HepG2 (cell line): Measurements from ENCODE around the gene PRDM12. TPM values are rescaled to one million over a fixed set of nuclear protein-coding genes. Genes with fewer than 3 reads are reported as not detected.

Source experiments
- ATAC-seq: fragments of 200-7000 bp; cut with Tn5 transposase; 3 replicates; pipeline ENCODE4 v1.9.1; 2020; ENCODE audit warnings: mild to moderate bottlenecking, moderate library complexity
- BruUV-seq: library from RNA; stranded (reverse); fragments of 400-500 nt; replicated peaks from 2 replicates; lab custom pipeline; 2021; lab: Mats Ljungman, UMichigan
- CTCF ChIA-PET: fragments of 300-600 bp; formaldehyde crosslinking; extraction: SDS; loops from one replicate; lab custom pipeline; 2021; ENCODE audit warnings: low total read pairs, inconsistent platforms, low intra/inter-chr PET ratio; lab: Yijun Ruan, JAX
- POLR2A ChIA-PET: fragments of 350-600 bp; sonication (Branson Sonifier 250); formaldehyde crosslinking; loops from one replicate; lab custom pipeline; 2020; ENCODE audit warnings: antibody characterized with exemption, inconsistent platforms; lab: Yijun Ruan, JAX
- DNase-seq: peaks from one replicate; pipeline ENCODE4 v3.0.0-alpha.2; 2015; ENCODE audit warnings: low spot score
- FAIRE-seq: peaks from 3 replicates; lab custom pipeline; 2011; peaks lifted over from hg19 to GRCh38; lab: Jason Lieb, UNC
- H2AFZ ChIP-seq: one replicate; pipeline ENCODE4 v1.6.1; 2011; ENCODE audit warnings: low read length, inconsistent platforms
- H3K27ac ChIP-seq: fragments of 300-600 bp; 3 replicates; pipeline ENCODE4 v1.8.0; 2011; ENCODE audit warnings: mixed run types, mild to moderate bottlenecking, mixed read lengths, low read length, inconsistent platforms; ENCODE audit not compliant: insufficient read depth; ENCODE audit errors: extremely low read length
- H3K27me3 ChIP-seq, 2 experiments: fragments of 200-600 bp in 1 of 2; 2 replicates in 1 of 2; 3 replicates in 1 of 2; pipeline versions ENCODE4 v1.6.0 to v1.8.0; 2011; ENCODE audit warnings: low read length in 2 of 2, mild to moderate bottlenecking in 2 of 2, moderate library complexity in 2 of 2, inconsistent platforms in 1 of 2; ENCODE audit not compliant: insufficient read depth in 2 of 2, control insufficient read depth in 1 of 2
- H3K36me3 ChIP-seq, 2 experiments: fragments of 200-600 bp in 1 of 2; replicated peaks in 1 of 2; 2 replicates in 1 of 2; 3 replicates in 1 of 2; pipeline versions ENCODE4 v1.5.1 to v1.8.0; 2011; ENCODE audit warnings: low read length in 2 of 2, inconsistent platforms in 1 of 2; ENCODE audit not compliant: insufficient read depth in 2 of 2, control insufficient read depth in 1 of 2
- H3K4me1 ChIP-seq: 2 replicates; pipeline ENCODE4 v1.5.1; 2012; ENCODE audit warnings: low read length, inconsistent platforms; ENCODE audit not compliant: insufficient read depth
- H3K4me2 ChIP-seq: 2 replicates; pipeline ENCODE4 v1.6.0; 2011; ENCODE audit warnings: low read depth, low read length, inconsistent platforms
- H3K4me3 ChIP-seq, 3 experiments: fragments of 200-600 bp in 1 of 3; sonication (generic), shearing (Covaris generic) in 1 of 3; replicated peaks in 1 of 3; 2 replicates each; pipeline ENCODE4 v1.5.1; 2011 to 2016; ENCODE audit warnings: low read length in 3 of 3, inconsistent platforms in 2 of 3, low read depth in 2 of 3, mild to moderate bottlenecking in 2 of 3, control low read depth in 1 of 3, mixed read lengths in 1 of 3; ENCODE audit not compliant: insufficient read depth in 1 of 3
- H3K79me2 ChIP-seq: one replicate; pipeline ENCODE4 v1.6.1; 2011; ENCODE audit warnings: low read length, inconsistent platforms; ENCODE audit not compliant: insufficient read depth
- H3K9ac ChIP-seq: 2 replicates; pipeline ENCODE4 v1.6.0; 2011; ENCODE audit warnings: mild to moderate bottlenecking, low read depth, low read length, inconsistent platforms; ENCODE audit not compliant: insufficient read depth
- H3K9me3 ChIP-seq: 2 replicates; pipeline ENCODE4 v1.5.1; 2012; ENCODE audit warnings: mild to moderate bottlenecking, low read length
- H4K20me1 ChIP-seq: 2 replicates; pipeline ENCODE4 v1.6.0; 2011; ENCODE audit warnings: inconsistent platforms, mild to moderate bottlenecking, low read length, moderate library complexity; ENCODE audit not compliant: insufficient read depth
- ARID2 ChIP-seq: sonication (generic); formaldehyde crosslinking; IDR thresholded peaks from 2 replicates; pipeline ENCODE4 v1.8.1; 2022; ENCODE audit warnings: mild to moderate bottlenecking, missing genetic modification reagents, borderline replicate concordance
- ARNT ChIP-seq: fragments of 450-650 bp; IDR thresholded peaks from 2 replicates; pipeline ENCODE4 v1.6.1; 2017
- ATF7-NPFF ChIP-seq: sonication (generic); formaldehyde crosslinking; IDR thresholded peaks from 2 replicates; pipeline ENCODE4 v1.8.1; 2023; ENCODE audit warnings: mild to moderate bottlenecking, low read depth, missing genetic modification reagents, moderate library complexity
- BCL6 ChIP-seq: IDR thresholded peaks from 2 replicates; pipeline ENCODE4 v1.6.1; 2016; ENCODE audit warnings: missing genetic modification reagents, missing compliant biosample characterization
- EED ChIP-seq: sonication (generic); formaldehyde crosslinking; IDR thresholded peaks from 2 replicates; pipeline ENCODE4 v1.5.0; 2020; ENCODE audit warnings: mild to moderate bottlenecking, missing genetic modification reagents
- EZH2 ChIP-seq: conservative IDR thresholded peaks from 2 replicates; pipeline ENCODE4 v1.6.1; 2012; ENCODE audit warnings: mild to moderate bottlenecking, low read depth, low read length, moderate library complexity
- HES4 ChIP-seq: sonication (generic); formaldehyde crosslinking; IDR thresholded peaks from 2 replicates; pipeline ENCODE4 v1.9.0; 2021; ENCODE audit warnings: mild to moderate bottlenecking, missing genetic modification reagents, borderline replicate concordance
- MEIS2 ChIP-seq: sonication (generic); formaldehyde crosslinking; IDR thresholded peaks from 2 replicates; pipeline ENCODE4 v1.9.0; 2021; ENCODE audit warnings: mild to moderate bottlenecking, missing genetic modification reagents
- MTF2 ChIP-seq: sonication (generic); formaldehyde crosslinking; IDR thresholded peaks from 2 replicates; pipeline ENCODE4 v1.5.0; 2020; ENCODE audit warnings: missing genetic modification reagents, borderline replicate concordance
- RNF2 ChIP-seq: fragments of 450-650 bp; conservative IDR thresholded peaks from 2 replicates; pipeline ENCODE4 v1.6.1; 2016; ENCODE audit warnings: low read depth
- UBTF ChIP-seq: sonication (generic); formaldehyde crosslinking; IDR thresholded peaks from 2 replicates; pipeline ENCODE4 v1.4.0; 2020; ENCODE audit warnings: mild to moderate bottlenecking, missing genetic modification reagents
- ZC3H4 ChIP-seq: sonication (generic); formaldehyde crosslinking; IDR thresholded peaks from 2 replicates; pipeline ENCODE4 v1.4.0; 2020; ENCODE audit warnings: missing genetic modification reagents, borderline replicate concordance
- ZNF354B ChIP-seq: sonication (generic); formaldehyde crosslinking; IDR thresholded peaks from 2 replicates; pipeline ENCODE4 v1.8.0; 2022; ENCODE audit warnings: mild to moderate bottlenecking, missing genetic modification reagents
- ZNF777 ChIP-seq: sonication (generic); formaldehyde crosslinking; IDR thresholded peaks from 2 replicates; pipeline ENCODE4 v1.4.0; 2020; ENCODE audit warnings: missing genetic modification reagents
- ZNF800 ChIP-seq: sonication (generic); formaldehyde crosslinking; IDR thresholded peaks from 2 replicates; pipeline ENCODE4 v1.4.0; 2020; ENCODE audit warnings: missing genetic modification reagents
- WGBS: methylation state at CpG from one replicate; pipeline ENCODE4 v1.1.6; 2017; ENCODE audit warnings: low lambda C conversion rate; 5-methylcytosine and 5-hydroxymethylcytosine counted together
- in situ Hi-C: cut with HindIII; loops from 2 replicates; pipeline ENCODE4 v1.10.0; 2017; ENCODE audit warnings: low pct_unique_long_range_greater_than_20kb; ENCODE audit not compliant: extremely low pct_ligation_motif_present
- intact Hi-C: fragments of 100-400 bp; cut with micrococcal nuclease; formaldehyde crosslinking; loops from one replicate; pipeline ENCODE4 v1.10.0; 2022; ENCODE audit not compliant: unreplicated experiment
- polyA plus RNA-seq, 8 experiments: library from polyadenylated mRNA; depleted of rRNA in 3 of 8; stranded (reverse) in 7 of 8; unstranded in 1 of 8; fragments of >200 nt; fragmentation: Illumina TruSeq in 4 of 8; extraction: Trizol in 4 of 8; gene quantifications; 2 replicates each; pipeline versions ENCODE4 v1.2.1 to v1.2.3, GENCODE V29; 2011 to 2016; ENCODE audit warnings: low read depth in 4 of 8, missing spikeins in 1 of 8, mixed read lengths in 1 of 8; ENCODE audit not compliant: insufficient read depth in 1 of 8
- total RNA-seq, 5 experiments: library from RNA; depleted of rRNA; stranded (reverse); fragments of >200 nt; fragmentation: Illumina TruSeq; extraction: Trizol; gene quantifications; 2 replicates each; pipeline ENCODE4 v1.2.3, GENCODE V29; 2016; ENCODE audit warnings: low read depth in 1 of 5

PRDM12 gene
- total and polyA plus RNA-seq, 2 of the 13 experiments (the other 11 are each of a cell fraction or from before 2014, with no cell fraction given): 0.04 to 0.07 TPM

- DNase-seq: no peak
- FAIRE-seq: no peak
- Histone ChIP-seq H3K4me2 (peak overlapping the region; percentile 36), H3K4me3 (peak overlapping the region in 1 of 3 experiments; percentile 40; a peak in 1 of 6 replicates), H3K4me1 (peaks cover 26% of the 10 kb centered on the region), H3K9me3 (no peaks in the 10 kb centered on the region), H3K27me3 (peaks cover 29 to 96% of the 10 kb centered on the region in 2 experiments), H3K9ac (no peak overlapping the region), H3K27ac (no peak overlapping the region), H4K20me1 (peaks cover 4% of the 10 kb centered on the region; the same call in 1 of the 2 replicates), H3K79me2 (no peaks in the 10 kb centered on the region), H3K36me3 (no peaks in the 10 kb centered on the region), H2AFZ (no peak overlapping the region)
- CTCF ChIA-PET: no interaction called here
- in situ Hi-C loops: no loop called here
- TF ChIP-seq ARID2 (CRISPR knock-in tag) (no peak), ARNT (no peak), ZC3H4 (CRISPR knock-in tag) (no peak), EZH2 (peak; percentile 96), MEIS2 (no peak), ZNF777 (CRISPR knock-in tag) (peak; percentile 96), ZNF800 (CRISPR knock-in tag) (peak; percentile 69; the same call in 1 of the 2 replicates), MTF2 (CRISPR knock-in tag) (0 out of 2 replicates have a peak, but pooled peaks have one; percentile 27), HES4 (CRISPR knock-in tag) (0 out of 2 replicates have a peak, but pooled peaks have one; percentile 24), RNF2 (no peak), BCL6 (peak; percentile 42; the same call in 1 of the 2 replicates), UBTF (peak; percentile 55; the same call in 1 of the 2 replicates), EED (CRISPR knock-in tag) (0 out of 2 replicates have a peak, but pooled peaks have one; percentile 62), ATF7-NPFF (0 out of 2 replicates have a peak, but pooled peaks have one; percentile 34), ZNF354B (CRISPR knock-in tag) (no peak)
- intact Hi-C loops: no loop called here
- POLR2A ChIA-PET: interaction anchor here (1.0 kb wide), 1 partner anchor 19 kb away, joined by 3 read pairs; no protein-coding TSS in a partner anchor
- no TSS peak for BruUV-seq
- 19% methylated on average over 25 of the region's 65 CpGs for WGBS
- peak; percentile 65 for ATAC-seq
Measured at GRCh38 chr9:130663258-130663976, 977 bp upstream of the PRDM12 start.
